Right atrium auricular region (tissue), 2 donors: ENCODE measurements around the gene FOXM1. TPM values are rescaled to one million over a fixed set of nuclear protein-coding genes. Genes with fewer than 3 reads are reported as not detected.
A peak's percentile ranks its signal among the peaks of the same experiment; 100 is the strongest.

ENCODE experiments used
- DNase-seq: peaks from one replicate; pipeline ENCODE4 v3.0.0-alpha.2; 2019; ENCODE audit warnings: low spot score
- H3K27ac ChIP-seq, 2 donors: fragments of 200-600 bp; sonication (generic); 1 replicate in 1 of 2; 2 replicates in 1 of 2; pipeline ENCODE4 v1.5.1; 2016 to 2019
- H3K27me3 ChIP-seq, 2 donors: fragments of 200-600 bp; sonication (generic); one replicate each; pipeline versions ENCODE4 v1.5.1 to v1.6.0; 2017 to 2019
- H3K36me3 ChIP-seq: fragments of 200-600 bp; sonication (generic); one replicate; pipeline ENCODE4 v1.5.1; 2016
- H3K4me1 ChIP-seq, 2 donors: fragments of 200-600 bp; sonication (generic); one replicate each; pipeline versions ENCODE4 v1.5.1 to v1.6.0; 2017 to 2019
- H3K4me3 ChIP-seq, 2 donors: fragments of 200-600 bp; sonication (generic); 1 replicate in 1 of 2; 2 replicates in 1 of 2; pipeline ENCODE4 v1.5.1; 2017 to 2019; ENCODE audit warnings: mild to moderate bottlenecking in 1 of 2, moderate library complexity in 1 of 2
- H3K9me3 ChIP-seq, 2 donors: fragments of 200-600 bp; sonication (generic); one replicate each; pipeline ENCODE4 v1.5.1; 2019
- CTCF ChIP-seq, 2 donors: fragments of 200-600 bp; sonication (generic); IDR thresholded peaks; one replicate each; pipeline ENCODE4 v1.5.1; 2019; ENCODE audit warnings: antibody characterized with exemption in 2 of 2
- total RNA-seq, 2 donors: library from RNA; depleted of rRNA; stranded (reverse); fragments of >200 nt; gene quantifications; one replicate each; pipeline ENCODE4 v1.1.0, GENCODE V29; 2016

The FOXM1 gene
- total RNA-seq, 2 donors from 2014 or later, result 0.16 to 4.1 TPM

DNA sequence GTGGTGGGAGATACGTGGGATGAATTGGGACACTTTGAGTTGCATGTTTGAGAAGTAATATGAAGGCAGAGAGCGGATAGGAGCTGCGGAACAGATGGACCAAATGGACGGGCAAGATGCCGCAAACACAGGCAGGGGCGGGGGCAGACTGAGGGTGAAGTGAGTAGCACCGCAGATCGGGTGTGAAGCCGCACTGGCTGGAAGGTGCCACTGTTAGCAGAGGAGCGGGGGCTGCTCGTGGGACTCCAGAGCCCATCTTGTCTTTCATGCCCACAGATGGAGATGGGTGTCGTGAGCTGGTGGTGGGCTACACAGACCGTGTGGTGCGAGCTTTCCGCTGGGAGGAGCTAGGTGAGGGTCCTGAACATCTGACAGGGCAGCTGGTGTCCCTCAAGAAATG lies 57.2 kb downstream of the FOXM1 start:
- DNase-seq, result no peak

DNA sequence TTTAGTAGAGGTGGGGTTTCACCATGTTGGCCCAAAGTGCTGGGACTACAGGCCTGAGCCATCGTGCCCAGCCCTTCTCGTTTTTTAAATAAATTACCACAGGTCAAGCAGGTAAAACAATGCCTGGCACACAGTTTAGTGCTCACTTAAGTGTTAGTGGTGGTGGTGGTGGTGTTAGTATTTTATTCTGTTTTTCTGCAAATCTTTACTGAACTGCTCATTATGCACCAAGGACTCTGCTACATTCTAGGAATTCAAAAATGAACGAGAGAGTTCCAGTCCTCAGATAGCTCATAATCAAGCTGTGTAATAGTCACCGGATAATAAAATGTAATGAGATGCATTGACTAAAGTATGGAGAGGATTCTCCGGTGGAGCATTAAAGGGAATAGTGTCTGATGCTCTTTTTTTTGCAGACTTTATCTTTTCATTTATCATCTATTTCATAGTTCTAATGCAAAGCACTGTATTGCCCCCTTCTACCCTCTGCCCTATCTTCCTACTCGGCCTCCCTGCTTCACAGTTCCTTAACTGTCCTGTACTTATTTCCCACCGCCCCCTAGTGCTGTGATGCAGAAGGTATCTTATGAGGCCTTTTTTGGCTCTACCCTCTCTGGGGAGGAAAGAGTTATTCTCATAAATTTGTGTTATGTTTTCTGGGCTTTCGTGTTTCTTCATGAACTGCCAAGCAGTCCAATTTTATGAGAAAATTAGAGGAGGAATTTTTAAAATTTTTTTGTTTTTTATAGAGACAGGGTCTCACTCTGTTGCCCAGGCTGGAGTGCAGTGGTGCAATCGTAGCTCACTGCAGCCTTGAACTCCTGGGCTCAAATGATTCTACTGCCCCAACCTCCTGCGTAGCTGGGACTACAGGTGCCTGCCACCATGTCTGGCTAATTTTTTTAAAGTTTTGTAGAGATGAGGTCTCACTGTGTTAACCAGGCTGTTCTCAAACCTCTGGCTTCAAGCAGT lies 63.5 kb downstream of the FOXM1 start:
- no peaks in the 10 kb centered on the region for H3K9me3 ChIP-seq
- no peak for DNase-seq
- H3K4me3 ChIP-seq, result peak overlapping the region; percentile 76 to 79
- H3K27ac ChIP-seq, result peak overlapping the region; percentile 93 to 94
- peak in 1 of 2 donors; percentile 66 for TF ChIP-seq CTCF (IDR thresholded peaks at IDR 0.05)
- peaks cover 0 to 23% of the 10 kb centered on the region in 2 donors for H3K4me1 ChIP-seq
- no peaks in the 10 kb centered on the region for H3K27me3 ChIP-seq
- H3K36me3 ChIP-seq, result peaks cover 11% of the 10 kb centered on the region

More for the DNA sequence above, 57.2 kb downstream of the FOXM1 start:
- Histone ChIP-seq H3K36me3 (peaks cover 64% of the 10 kb centered on the region), H3K4me1 (no peaks in the 10 kb centered on the region), H3K9me3 (no peaks in the 10 kb centered on the region), H3K27ac (no peak overlapping the region), H3K4me3 (no peak overlapping the region), H3K27me3 (no peaks in the 10 kb centered on the region)
- TF ChIP-seq CTCF (IDR thresholded peaks at IDR 0.05), result no peak

DNA sequence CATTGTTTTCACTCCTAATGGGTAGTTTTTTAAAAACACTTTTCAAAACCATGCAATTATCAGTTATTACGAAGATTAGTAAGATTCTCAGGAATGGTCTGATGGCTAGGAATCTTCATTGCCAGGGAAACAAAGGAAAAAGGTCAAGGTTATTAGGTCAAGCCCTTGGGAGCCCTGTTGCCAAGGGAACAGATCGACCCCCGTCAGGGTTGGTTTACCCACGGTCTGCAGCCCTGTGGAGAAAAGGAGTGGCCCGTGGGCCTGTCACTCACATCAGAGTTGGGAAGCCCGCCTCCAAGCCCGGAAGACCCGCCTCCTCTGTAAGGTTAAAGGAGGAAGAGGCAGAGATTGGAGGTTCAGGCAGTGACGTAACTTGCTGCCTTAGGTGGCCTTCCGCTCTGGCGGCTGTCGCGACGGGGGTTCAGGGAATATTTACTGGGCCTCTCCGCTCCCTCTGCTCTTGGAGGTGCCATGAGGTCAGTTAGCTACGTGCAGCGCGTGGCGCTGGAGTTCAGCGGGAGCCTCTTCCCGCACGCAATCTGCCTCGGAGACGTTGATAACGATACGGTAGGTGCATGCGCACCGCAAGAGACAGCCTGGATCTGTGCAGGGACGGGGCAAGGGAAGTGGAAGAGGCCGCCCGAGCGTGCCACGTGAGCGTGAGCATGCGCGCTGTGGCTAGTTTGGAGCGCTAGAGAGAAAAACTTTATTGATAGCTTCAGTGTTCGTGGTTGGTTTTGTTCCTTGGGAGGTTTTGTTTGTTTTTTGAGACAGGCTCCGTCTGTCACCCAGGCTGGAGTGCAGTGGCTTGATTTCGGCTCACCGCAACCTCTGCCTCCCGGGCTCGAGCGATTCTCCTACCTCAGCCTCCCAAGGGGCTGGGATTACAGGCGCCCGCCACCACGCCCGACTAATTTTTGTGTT lies 64.4 kb downstream of the FOXM1 start, which contains the start of gene ITFG2:
Gene ITFG2, plus strand, starts transcription at position 379 of the 924 bp plus-strand sequence. Its CDS starts 93 bp downstream, at position 472.
- peaks cover 1% of the 10 kb centered on the region for H3K36me3 ChIP-seq
- no peaks in the 10 kb centered on the region for H3K9me3 ChIP-seq
- no peaks in the 10 kb centered on the region for H3K27me3 ChIP-seq
- peak; percentile 98 for DNase-seq
- TF ChIP-seq CTCF (IDR thresholded peaks at IDR 0.05), result peak in 1 of 2 donors; percentile 9
- H3K4me3 ChIP-seq, result peak within 1 kb of the TSS; percentile 76 to 79
- H3K27ac ChIP-seq, result peak within 1 kb of the TSS; percentile 93 to 94
- peaks cover 0 to 23% of the 10 kb centered on the region in 2 donors for H3K4me1 ChIP-seq

DNA sequence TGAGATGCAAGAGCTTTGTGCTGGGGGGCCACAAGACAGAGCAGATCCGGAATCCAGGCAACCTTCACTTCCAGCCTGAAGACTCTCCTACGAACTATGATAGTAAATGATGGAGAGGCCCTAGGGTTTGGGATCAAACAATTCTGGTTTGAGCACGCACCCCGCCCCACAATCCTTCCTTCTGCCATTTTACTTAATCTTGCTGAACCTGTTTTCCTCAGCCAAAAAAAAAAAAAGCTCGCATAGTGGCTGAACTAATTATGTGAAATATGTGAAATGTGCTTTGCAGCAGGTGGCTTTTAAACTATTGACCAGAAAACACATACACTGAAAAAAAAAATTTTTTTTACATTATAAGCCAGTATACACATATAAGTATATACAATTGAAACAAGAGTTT lies 65.2 kb downstream of the FOXM1 start:
- no peak for TF ChIP-seq CTCF (IDR thresholded peaks at IDR 0.05)
- DNase-seq, result no peak
- Histone ChIP-seq H3K4me3 (peak overlapping the region; percentile 76 to 79), H3K27me3 (no peaks in the 10 kb centered on the region), H3K4me1 (peaks cover 0 to 23% of the 10 kb centered on the region in 2 donors), H3K27ac (peak overlapping the region; percentile 93 to 94), H3K9me3 (no peaks in the 10 kb centered on the region), H3K36me3 (no peaks in the 10 kb centered on the region)

Other genes starting within 250 kb of the FOXM1 start
- gene FKBP4, start 82.2 kb downstream of the FOXM1 start, total RNA-seq, result 10 to 100 TPM; 25.6 to 29.2 TPM
- gene ITFG2, start 64.5 kb downstream of the FOXM1 start, total RNA-seq, result 10 to 100 TPM; 12.7 to 13.7 TPM
- 1 to 10 TPM in 1 of 2 donors, under 1 TPM in 1; 0.59 to 3.0 TPM for gene NRIP2, start 42.1 kb downstream of the FOXM1 start, total RNA-seq
- not detected for gene TEX52, start 20.1 kb downstream of the FOXM1 start, total RNA-seq
- 10 to 100 TPM in 1 of 2 donors, 1 to 10 TPM in 1; 6.2 to 11.5 TPM for gene RHNO1, start within 50 bp of the FOXM1 start, total RNA-seq
- 10 to 100 TPM in 1 of 2 donors, 1 to 10 TPM in 1; 9.7 to 17.0 TPM for gene TULP3, start 13.7 kb upstream of the FOXM1 start, total RNA-seq
- 10 to 100 TPM; 12.9 to 41.5 TPM for gene TEAD4, start 82.2 kb upstream of the FOXM1 start, total RNA-seq
- 100 to 1,000 TPM; 103 to 185 TPM for gene TSPAN9, start 200.2 kb upstream of the FOXM1 start, total RNA-seq